ENCODE data around the gene UPK1A.

- TF ChIP-seq CTCF (IDR thresholded peaks at IDR 0.05; ENCODE audit: low read depth, low read length), result no peak
- TF ChIP-seq EZH2phosphoT487 (IDR thresholded peaks at IDR 0.05; ENCODE audit: low read depth), result no peak
Observed at GRCh38 chr19:35695895-35696422, 29.6 kb downstream of the UPK1A start.
